GM21528 (cell line): ENCODE measurements around the gene BRD3.
"Not testable (repeated sequence)": the region's sequence is repeated elsewhere in the genome, so short reads cannot be mapped to it uniquely, and the experiment has no call there.

Experiments
- ATAC-seq: cut with Tn5 transposase; IDR thresholded peaks from one replicate; pipeline ENCODE4 v1.9.1; 2021; ENCODE audit warnings: mild to moderate bottlenecking, moderate library complexity; ENCODE audit not compliant: unreplicated experiment, low FRiP score

The BRD3 gene

GRCh38 chr9:133995012-133995896, 72.6 kb downstream of the BRD3 start:
- no peak for ATAC-seq

GRCh38 chr9:133994353-133995011, 73.3 kb downstream of the BRD3 start:
- no peak for ATAC-seq

- ATAC-seq, result no peak
Measured at GRCh38 chr9:133993635-133994253, 74.1 kb downstream of the BRD3 start.

GRCh38 chr9:133992780-133993634, 74.8 kb downstream of the BRD3 start:
- ATAC-seq, result peak; percentile 52

- peak; percentile 46 for ATAC-seq
Measured at GRCh38 chr9:133991964-133992779, 75.7 kb downstream of the BRD3 start, which contains the start of gene VAV2. Gene VAV2 (minus strand): TSS chr9:133992324. CDS start chr9:133992278, 46 bp downstream.

- ATAC-seq, result peak; percentile 17
Measured at GRCh38 chr9:133991214-133991921, 76.5 kb downstream of the BRD3 start.

- ATAC-seq, result no peak
Measured at GRCh38 chr9:133990366-133991213, 77.2 kb downstream of the BRD3 start.

- no peak for ATAC-seq
Measured at GRCh38 chr9:133989625-133990365, 78.0 kb downstream of the BRD3 start.

GRCh38 chr9:133988771-133989170, 79.1 kb downstream of the BRD3 start:
- not testable (repeated sequence) for ATAC-seq

GRCh38 chr9:133987946-133988665, 79.7 kb downstream of the BRD3 start:
- no peak for ATAC-seq

- no peak for ATAC-seq
Measured at GRCh38 chr9:133987446-133987788, 80.4 kb downstream of the BRD3 start.

GRCh38 chr9:133986774-133987445, 80.9 kb downstream of the BRD3 start:
- ATAC-seq, result no peak

- no peak for ATAC-seq
Measured at GRCh38 chr9:133986061-133986460, 81.8 kb downstream of the BRD3 start.

- no peak for ATAC-seq
Measured at GRCh38 chr9:133982971-133983720, 84.7 kb downstream of the BRD3 start.

- ATAC-seq, result no peak
Measured at GRCh38 chr9:133981958-133982681, 85.7 kb downstream of the BRD3 start.
